ENCODE measurements around the gene BBS7.

BBS7 gene

GRCh38 chr4:121869841-121870822, at the start of gene BBS7:
Gene BBS7, minus strand, starts transcription at chr4:121870474. Its CDS starts 161 bp downstream, at chr4:121870313.
- peak; percentile 14 for DNase-seq

GRCh38 chr4:121913667-121914066, 43.4 kb upstream of the BBS7 start:
- DNase-seq = no peak

GRCh38 chr4:121908346-121908745, 38.1 kb upstream of the BBS7 start:
- DNase-seq = no peak

GRCh38 chr4:121900132-121900983, 30.1 kb upstream of the BBS7 start:
- DNase-seq = no peak

GRCh38 chr4:121898150-121898549, 27.9 kb upstream of the BBS7 start:
- DNase-seq = no peak

- DNase-seq = no peak
Observed at GRCh38 chr4:121888134-121888533, 17.9 kb upstream of the BBS7 start.

GRCh38 chr4:121885115-121885514, 14.8 kb upstream of the BBS7 start:
- DNase-seq = no peak

GRCh38 chr4:121881158-121881557, 10.9 kb upstream of the BBS7 start:
- DNase-seq = no peak

GRCh38 chr4:121879135-121879534, 8.9 kb upstream of the BBS7 start:
- DNase-seq = no peak

- DNase-seq = no peak
Observed at GRCh38 chr4:121877041-121877773, 6.9 kb upstream of the BBS7 start.

- no peak for DNase-seq
Observed at GRCh38 chr4:121876070-121876469, 5.8 kb upstream of the BBS7 start.

- DNase-seq = no peak
Observed at GRCh38 chr4:121875652-121876051, 5.4 kb upstream of the BBS7 start.

GRCh38 chr4:121873604-121874003, 3.3 kb upstream of the BBS7 start:
- DNase-seq = no peak

- no peak for DNase-seq
Observed at GRCh38 chr4:121863799-121864198, 6.5 kb downstream of the BBS7 start.

GRCh38 chr4:121861426-121861825, 8.8 kb downstream of the BBS7 start:
- no peak for DNase-seq

- no peak for DNase-seq
Observed at GRCh38 chr4:121860121-121860520, 10.2 kb downstream of the BBS7 start.

GRCh38 chr4:121851354-121851753, 18.9 kb downstream of the BBS7 start:
- DNase-seq = no peak

GRCh38 chr4:121846662-121847061, 23.6 kb downstream of the BBS7 start:
- DNase-seq = no peak

- DNase-seq = no peak
Observed at GRCh38 chr4:121842862-121843261, 27.4 kb downstream of the BBS7 start.

- no peak for DNase-seq
Observed at GRCh38 chr4:121838136-121838535, 32.1 kb downstream of the BBS7 start.

GRCh38 chr4:121829511-121829910, 40.8 kb downstream of the BBS7 start:
- no peak for DNase-seq

GRCh38 chr4:121827853-121828252, 42.4 kb downstream of the BBS7 start:
- no peak for DNase-seq

- no peak for DNase-seq
Observed at GRCh38 chr4:121824950-121825349, 45.3 kb downstream of the BBS7 start.
